ENCODE measurements around the gene PNPLA7.

DNA sequence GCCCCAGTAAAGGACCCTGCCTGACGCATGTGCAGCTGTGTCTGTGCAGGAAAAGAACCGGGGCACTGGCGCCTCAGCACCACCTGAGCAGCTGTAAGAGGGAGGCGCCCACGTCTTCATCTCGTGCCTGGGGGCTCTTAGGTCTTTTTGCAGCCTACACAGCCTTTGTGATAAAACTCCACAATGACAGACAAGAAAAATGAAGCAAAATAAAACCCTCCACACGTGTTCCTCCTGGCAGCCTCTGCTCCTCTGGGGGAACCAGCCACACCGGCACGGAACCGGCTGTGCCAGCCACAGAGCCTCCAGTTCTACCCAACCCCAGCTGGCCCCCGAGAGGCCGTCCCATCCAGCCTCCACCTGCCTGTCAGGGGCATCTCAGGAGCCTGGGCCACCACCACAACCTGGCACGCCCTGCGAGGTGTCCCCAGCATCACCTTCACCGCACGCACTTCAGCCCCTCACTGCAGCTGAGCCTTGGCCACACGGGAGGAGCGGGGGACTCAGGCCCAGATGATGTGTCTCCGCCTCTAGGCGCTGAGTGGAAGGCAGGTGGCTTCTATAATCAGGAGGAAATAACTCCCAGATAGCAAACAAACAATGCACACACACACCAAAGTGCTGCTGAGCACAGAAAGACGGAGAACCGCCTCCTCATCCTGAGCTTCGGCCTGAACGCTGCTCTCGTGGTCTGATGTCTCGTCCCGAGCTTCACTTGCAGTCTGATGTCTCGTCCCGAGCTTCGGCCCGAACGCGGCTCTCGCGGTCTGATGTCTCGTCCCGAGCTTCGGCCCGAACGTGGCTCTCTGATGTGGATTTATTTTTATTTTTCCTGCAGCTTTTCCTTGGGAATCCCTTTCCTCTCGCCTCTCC lies 62.5 kb downstream of the PNPLA7 start:
- TF ChIP-seq POLR2AphosphoS5 (IDR thresholded peaks at IDR 0.05; ENCODE audit: borderline replicate concordance, low read depth, low read length), result no peak
- TF ChIP-seq EZH2 (IDR thresholded peaks at IDR 0.05), result no peak

Data from SK-N-MC (cell line).